Esophagus (tissue), 2 donors: Measurements from ENCODE around the gene TMLHE. TPM values are rescaled to one million over a fixed set of nuclear protein-coding genes. Genes with fewer than 3 reads are reported as not detected.

Experiments used
- H3K27ac ChIP-seq, 2 donors: one replicate each; pipeline ENCODE4 v1.5.1; 2013; ENCODE audit warnings: low read depth in 2 of 2, mild to moderate bottlenecking in 2 of 2, inconsistent platforms in 1 of 2, low read length in 1 of 2, moderate library complexity in 1 of 2
- H3K27me3 ChIP-seq, 2 donors: one replicate each; pipeline ENCODE4 v1.6.1; 2013; ENCODE audit warnings: low read length in 2 of 2, control low read depth in 1 of 2, mild to moderate bottlenecking in 1 of 2; ENCODE audit not compliant: insufficient read depth in 2 of 2, control insufficient read depth in 1 of 2
- H3K36me3 ChIP-seq, 2 donors: one replicate each; pipeline ENCODE4 v1.6.1; 2013; ENCODE audit warnings: low read length in 1 of 2; ENCODE audit not compliant: control insufficient read depth in 2 of 2, insufficient read depth in 2 of 2
- H3K4me1 ChIP-seq, 2 donors: one replicate each; pipeline ENCODE4 v1.6.1; 2013; ENCODE audit warnings: low read length in 1 of 2; ENCODE audit not compliant: control insufficient read depth in 2 of 2, insufficient read depth in 2 of 2
- H3K4me3 ChIP-seq, 2 donors: one replicate each; pipeline ENCODE4 v1.5.1; 2013; ENCODE audit warnings: low read length in 2 of 2, mild to moderate bottlenecking in 2 of 2, low read depth in 1 of 2, moderate library complexity in 1 of 2
- H3K9me3 ChIP-seq, 2 donors: one replicate each; pipeline ENCODE4 v1.6.1; 2013; ENCODE audit warnings: mild to moderate bottlenecking in 2 of 2, low read depth in 1 of 2, low read length in 1 of 2, moderate library complexity in 1 of 2; ENCODE audit not compliant: control insufficient read depth in 2 of 2, insufficient read depth in 1 of 2
- polyA plus RNA-seq, 2 donors: library from polyadenylated mRNA; stranded (reverse); fragments of 200-250 nt; gene quantifications; one replicate each; pipeline ENCODE4 v1.2.3, GENCODE V29; 2013
- donor health status: healthy with polysubstance abuse.
- donor health status: Bipolar disorder and iron deficiency.

TMLHE gene
- polyA plus RNA-seq, 2 donors, result 3.9 to 7.7 TPM

GRCh38 chrX:155441097-155441496 lies 171.7 kb downstream of the TMLHE start:
- Histone ChIP-seq H3K36me3 (no peaks in the 10 kb centered on the region), H3K4me1 (no peaks in the 10 kb centered on the region), H3K27me3 (no peaks in the 10 kb centered on the region), H3K4me3 (no peak overlapping the region), H3K27ac (no peak overlapping the region), H3K9me3 (peaks cover 0 to 8% of the 10 kb centered on the region in 2 donors)

Other genes starting within 250 kb of the TMLHE start
- gene F8A2, start 230.9 kb downstream of the TMLHE start, polyA plus RNA-seq, result not detected
- 1 to 10 TPM in 1 of 2 donors, not detected in 1; 1.8 TPM for gene F8A3, start 154.3 kb downstream of the TMLHE start, polyA plus RNA-seq
- under 1 TPM; 0.21 to 0.26 TPM for gene SPRY3, start 366 bp downstream of the TMLHE start, polyA plus RNA-seq